NCI-H2196 treated with DMSO at 0.1 percent for 48 hours (cell line): ENCODE measurements around the gene ARFIP1.
"Not testable (repeated sequence)": the region's sequence is repeated elsewhere in the genome, so short reads cannot be mapped to it uniquely, and the experiment has no call there.

Source experiments
- DNase-seq: peaks from one replicate; lab custom pipeline; 2025; ENCODE audit not compliant: unreplicated experiment; lab: John Stamatoyannopoulos, UW

Gene ARFIP1

DNA sequence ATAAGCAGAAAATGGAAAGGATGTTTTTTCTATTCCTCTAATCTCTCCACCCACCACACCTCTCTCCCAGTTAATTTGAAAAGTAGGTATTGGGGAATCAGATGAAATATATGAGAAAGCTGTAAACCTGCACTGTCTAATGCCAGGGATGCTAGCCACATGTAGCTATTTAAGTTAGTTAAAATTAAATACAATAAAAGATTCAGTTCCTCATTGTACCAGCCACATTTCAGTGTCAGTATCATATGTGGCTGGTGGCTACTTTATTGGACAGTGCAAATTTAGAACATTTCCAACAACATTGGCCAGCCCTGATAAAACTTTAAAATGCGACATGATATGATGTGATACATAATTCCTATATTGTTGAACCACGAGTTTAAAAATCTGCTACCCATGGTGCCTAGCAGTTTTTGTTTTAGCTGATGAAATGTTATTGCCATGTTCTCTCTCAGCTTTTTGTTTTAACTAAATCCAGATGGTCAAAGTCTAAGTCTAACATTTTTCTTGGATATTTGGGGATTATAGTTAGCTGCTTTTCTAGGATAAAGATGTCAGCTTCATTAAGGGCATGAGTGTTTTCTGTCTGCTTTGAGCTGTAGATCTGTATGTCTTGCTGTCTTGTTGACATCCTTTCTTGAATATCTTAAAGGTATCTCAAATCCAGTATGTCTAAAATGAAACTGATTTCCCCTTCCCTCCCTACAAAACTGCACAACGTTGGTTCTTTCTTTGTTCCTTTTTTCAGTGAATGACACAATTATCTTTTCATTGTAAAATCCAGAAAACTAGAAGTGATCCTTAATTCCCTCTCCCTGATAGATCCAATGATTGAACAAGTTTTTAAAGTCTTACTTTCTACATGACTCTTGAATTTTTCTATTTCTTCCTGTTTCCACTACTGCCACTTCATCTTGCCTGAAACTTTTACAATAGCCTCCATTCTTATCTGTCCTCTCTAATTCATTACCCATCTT lies 6.2 kb downstream of the ARFIP1 start:
- no peak for DNase-seq

DNA sequence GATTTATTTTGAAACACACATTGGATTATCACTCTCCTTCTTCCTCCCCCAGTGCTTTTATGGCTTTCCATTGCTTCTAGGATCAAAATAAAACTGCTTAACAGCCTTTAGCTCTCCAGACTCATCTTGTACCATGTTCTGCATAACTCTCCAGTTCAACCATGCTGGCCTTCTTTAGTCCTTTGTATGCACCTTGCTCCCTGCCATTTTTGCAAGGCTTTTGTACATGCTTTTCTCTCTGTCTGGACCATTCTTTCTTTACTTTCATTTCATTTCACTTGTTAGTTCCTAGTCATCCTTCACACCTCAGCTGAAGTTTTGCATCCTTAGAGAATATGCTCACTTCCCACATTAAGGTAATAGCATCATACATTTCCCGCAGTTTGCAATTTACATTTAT lies 6.9 kb downstream of the ARFIP1 start:
- DNase-seq, result no peak

DNA sequence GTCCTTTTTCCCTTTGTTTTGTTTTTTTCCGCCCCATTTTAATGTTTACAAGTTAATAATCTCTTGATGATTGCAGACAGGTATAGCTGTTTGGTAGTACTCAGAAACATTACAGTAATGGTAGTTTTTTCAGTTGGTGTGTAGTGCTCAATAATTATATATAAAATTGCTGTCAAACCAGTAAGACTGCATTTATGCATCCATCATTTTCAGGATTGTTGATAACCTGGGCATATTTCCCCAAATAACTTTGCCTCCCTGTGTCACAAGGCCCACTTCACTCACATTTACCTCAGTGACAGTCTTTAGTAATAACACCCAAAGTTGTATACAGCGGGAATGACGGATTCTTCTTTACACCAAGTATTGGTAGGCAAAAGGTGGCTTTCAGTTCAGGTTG lies 16.1 kb downstream of the ARFIP1 start:
- no peak for DNase-seq

DNA sequence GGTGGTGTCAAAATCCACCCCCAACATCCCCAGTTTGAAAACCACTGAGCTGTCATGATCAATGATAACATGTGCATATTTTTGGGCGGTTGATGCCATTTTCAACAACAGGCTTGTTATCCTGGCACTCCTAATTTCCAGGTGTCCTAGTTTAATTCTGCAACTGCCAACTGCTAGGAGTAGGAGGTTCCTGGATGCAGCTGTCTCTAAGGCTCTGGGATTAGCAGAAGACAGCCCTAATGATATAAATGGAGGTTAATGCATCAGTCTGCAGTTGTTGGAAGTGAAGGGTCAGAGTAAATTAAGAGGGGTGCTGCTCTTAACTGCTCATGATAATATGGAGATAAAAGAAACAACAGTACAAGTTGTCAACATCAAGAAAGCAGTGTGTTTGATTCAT lies 23.8 kb downstream of the ARFIP1 start:
- DNase-seq, result no peak

DNA sequence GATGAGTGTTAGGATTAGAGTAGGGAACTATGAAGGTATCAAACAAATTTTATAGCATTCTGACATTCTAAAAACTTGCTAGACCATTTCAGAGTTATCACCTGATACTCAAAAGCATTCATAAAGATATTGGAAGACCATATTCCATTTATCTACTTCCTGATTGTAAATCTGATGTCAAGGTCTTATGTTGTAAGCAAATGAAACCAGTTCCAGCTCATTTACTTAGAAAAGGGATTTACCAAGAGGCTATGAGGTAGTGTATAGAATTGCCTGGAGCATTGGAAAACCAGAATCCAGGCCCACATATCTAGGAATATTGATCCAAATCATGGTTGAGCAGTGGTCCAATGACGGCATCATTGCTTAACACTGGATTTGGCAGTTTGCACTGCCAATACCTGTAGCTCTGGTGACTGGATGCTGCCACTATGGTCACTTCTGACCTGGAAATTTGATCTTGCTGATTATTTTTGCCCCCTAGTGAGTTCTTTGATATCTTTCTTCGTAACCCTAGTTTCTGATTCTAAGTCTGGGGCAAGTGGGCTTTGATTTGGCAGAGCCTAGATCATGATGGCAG lies 25.4 kb downstream of the ARFIP1 start:
- no peak for DNase-seq

DNA sequence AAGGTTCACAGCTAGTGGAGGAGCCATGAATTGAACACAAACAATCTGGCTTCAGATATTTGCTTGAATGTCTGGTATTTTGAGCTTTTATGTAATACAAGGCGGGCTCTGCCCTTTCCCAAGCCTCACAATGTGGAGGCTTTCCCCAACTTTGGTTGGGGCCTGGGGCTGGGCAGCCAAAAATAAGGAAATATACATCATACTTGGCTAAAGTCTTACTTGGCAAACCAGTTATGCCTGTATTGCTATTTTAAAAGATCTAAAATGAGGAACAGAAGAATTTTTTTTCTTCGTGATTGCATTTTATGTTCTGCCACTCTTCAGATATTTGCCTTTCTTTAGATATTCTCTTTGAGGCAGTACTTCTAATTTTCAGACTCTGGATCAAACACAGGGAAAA lies 26.1 kb downstream of the ARFIP1 start:
- no peak for DNase-seq

DNA sequence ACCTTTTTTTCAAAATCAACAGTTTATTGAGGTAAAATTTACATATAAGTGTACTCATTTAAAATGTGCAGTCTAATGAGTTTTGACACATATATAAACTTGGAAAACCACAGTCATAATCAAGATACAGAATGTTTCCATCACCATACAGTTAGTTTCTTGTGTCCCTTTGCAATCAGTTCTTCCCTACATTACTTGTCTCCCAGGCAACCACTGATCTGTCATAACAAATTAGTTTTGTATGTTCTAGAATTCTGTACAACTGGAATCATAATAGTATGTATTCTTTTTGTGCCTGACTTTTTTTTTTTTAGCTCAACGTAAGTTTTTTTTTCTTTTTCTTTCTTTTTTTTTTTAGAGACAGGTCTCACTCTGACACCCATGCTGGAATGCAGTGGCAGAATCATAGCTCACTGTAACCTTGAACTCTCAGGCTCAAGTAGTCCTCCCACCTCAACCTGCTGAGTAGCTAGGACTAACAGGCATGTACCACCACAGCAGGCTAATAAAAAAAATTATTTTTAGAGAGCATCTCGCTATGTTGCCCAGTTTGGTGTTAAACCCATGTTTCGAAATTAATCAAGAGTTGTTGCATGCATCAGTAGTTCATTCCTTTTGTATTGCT lies 26.9 kb downstream of the ARFIP1 start:
- no peak for DNase-seq

DNA sequence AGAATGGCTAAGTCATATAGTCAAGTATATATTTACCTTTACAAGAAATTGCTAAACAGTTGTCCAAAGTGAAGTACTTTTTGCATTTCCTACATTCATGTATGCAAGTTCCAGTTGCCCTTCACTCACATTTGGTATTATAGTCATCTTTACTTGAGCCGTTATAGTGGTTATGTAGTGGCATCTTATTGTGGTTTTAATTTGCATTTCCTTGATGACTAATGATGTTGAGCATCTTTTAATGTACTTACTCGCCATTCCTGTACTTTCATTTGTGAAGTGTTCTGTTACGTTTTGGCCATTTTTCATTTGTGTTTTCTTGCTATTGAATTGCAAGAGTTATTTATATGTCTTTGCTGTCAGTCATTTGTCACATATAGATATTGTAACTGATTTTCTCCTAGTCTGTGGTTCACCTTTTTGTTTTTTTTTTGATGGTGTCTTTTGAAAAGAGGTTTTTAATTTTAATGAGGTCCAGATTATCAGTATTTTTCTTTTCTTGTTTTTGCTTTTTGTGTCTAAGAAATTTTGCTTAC lies 27.6 kb downstream of the ARFIP1 start:
- DNase-seq, result no peak

DNA sequence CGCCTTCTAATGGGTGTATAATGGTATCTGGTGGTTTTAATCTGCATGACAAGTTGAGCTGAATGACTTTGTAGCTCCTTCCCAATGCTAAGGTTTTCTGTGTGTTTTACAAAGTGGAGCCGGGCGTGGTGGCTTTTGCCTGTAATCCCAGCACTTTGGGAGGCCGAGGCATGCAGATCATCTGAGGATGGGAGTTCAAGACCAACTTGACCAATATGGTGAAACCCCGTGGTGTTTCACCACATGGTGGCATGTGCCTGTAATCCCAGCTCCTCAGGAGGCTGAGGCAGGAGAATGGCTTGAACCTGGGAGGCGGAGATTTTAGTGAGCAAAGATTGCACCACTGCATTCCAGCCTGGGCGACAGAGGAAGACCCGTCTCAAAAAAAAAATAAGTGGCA lies 28.9 kb downstream of the ARFIP1 start:
- DNase-seq, result no peak

DNA sequence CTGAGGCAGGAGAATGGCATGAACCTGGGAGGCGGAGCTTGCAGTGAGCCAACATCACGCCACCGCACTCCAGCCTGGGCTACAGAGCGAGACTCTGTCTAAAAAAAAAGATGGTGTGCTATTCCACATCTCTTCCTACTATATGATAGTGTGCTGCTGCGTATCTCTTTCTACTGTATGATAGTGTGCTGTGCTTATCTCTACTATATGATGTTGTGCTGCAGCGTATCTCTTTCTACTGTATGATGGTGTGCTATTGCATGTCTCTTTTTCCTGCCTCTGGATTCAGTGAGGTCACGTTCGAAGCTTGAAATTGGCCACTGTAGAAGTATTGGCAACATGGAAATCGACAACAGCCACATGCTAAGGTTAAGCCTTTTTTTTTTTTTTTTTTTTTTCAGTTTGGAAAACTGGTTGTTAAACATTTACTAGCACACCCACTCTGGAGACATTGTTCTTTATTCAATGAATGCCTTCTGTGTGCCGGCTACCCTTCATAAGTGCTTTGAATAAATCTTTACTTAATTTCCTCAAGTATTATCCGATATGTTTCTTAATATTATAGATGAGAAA lies 31.0 kb downstream of the ARFIP1 start:
- DNase-seq, result no peak

DNA sequence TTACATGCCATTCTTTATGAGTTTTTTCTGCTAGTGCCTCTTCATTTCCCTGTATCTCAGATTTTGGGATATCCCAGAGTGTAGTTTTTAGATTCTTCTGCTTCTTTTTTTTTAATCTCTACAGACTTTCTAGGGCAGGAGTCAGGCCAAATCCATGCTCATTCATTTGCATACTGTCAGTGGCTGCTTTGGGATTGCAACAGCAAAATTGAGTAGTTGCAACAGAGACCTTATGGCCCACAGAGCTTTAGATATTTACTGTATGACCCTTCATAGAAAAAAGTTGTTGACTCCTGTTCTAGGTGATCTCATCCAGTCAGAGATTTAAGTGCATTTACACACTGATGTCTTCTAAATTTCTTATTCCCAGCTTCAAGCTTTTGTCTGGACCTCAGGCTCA lies 35.3 kb downstream of the ARFIP1 start:
- DNase-seq, result no peak

DNA sequence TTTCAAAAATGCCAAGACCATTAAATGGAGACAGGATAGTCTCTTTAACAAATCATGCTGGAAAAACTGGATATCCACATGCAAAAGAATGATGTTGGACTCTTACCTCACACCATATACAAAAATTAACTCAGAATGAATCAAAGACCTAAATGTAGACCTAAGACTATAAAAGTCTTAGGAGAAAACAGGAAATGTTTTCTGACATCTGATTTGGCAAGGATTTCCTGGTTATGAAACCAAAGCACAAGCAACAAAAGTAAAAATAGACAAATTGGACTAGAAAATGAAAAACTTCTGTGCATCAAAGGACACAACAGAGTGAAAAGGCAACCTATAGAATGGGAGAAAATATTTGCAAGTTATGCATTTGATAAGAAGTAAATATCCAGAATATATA lies 37.6 kb downstream of the ARFIP1 start:
- no peak for DNase-seq

DNA sequence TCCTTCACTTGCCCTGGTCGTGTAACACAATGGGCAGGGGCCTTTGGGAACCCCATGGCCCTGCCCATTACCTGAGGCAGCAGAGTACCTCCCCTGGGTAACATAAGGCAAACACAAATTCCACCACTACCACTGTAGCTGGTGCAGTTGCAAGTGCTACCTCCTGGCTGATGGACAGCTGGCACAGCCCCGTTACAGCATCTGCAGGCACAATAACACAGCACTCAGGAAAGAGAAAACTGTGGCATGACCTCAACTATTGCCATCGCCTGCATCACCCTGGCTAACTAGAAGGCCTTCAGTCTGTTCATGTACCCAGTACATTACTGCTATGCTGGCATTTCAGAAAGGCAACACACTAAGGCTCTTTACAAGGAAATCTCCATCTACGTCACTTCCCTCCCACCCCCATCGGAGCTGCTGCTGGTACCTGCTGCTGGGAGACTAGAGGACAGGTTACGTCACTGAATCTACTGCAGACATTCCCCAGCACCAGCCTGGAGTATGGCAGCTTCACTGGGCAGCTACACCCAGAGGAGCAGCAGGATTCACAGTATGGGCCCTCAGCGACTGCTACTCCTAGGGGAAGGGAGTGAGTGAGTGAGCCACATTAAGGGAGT lies 39.4 kb downstream of the ARFIP1 start:
- DNase-seq, result no peak

DNA sequence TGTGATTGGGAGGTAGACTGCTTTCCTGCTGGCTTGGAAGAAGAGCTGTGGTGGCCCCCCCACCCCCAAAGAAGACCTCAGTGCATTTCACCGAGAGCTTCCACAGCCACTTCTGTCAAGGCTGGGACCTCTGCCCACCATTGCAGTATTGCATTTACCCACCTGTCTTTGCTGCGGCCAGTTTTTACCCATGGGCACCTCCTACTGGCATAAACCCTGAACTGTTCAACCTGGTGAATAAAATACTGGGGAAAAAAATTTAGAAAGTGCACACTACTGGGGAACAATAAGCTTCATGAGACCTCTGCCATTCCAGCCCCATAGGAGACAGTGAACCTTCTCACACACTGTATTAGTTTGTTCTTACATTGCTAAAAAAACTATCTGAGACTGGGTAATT lies 40.3 kb downstream of the ARFIP1 start:
- DNase-seq, result no peak

DNA sequence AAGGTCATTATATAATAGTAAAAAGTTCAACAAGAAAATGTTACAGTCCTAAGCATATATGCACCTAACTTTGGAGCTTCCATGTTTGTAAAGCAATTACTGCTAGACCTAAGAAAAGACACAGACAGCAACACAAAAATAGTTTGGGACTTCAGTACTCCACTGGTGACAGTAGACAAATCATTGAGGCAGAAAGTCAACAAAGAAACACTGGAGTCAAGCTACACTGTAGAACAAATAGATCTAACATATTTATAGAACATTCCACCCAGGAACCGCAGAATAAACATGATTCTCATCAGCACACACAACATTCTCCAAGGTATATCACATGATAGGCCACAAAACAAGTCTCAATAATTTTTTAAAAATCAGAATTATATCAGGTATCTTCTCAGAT lies 42.6 kb downstream of the ARFIP1 start:
- no peak for DNase-seq

DNA sequence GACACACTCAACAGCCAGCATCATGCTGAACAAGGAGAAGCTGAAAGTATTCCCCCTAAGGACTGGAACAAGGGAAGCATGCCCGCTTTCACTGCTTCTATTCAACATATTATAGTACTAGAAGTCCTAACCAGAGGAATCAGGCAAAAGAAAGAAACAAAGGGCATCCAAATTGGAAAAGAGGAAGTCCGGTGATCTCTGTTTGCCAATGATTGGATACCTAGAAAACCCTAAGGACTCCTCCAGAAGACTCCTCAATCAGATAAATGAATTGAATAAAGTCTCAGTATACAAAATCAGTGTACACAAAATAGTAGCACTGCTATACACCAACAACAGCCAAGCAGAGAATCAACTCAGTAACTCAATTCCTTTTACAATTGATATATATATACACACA lies 44.8 kb downstream of the ARFIP1 start:
- DNase-seq, result no peak

DNA sequence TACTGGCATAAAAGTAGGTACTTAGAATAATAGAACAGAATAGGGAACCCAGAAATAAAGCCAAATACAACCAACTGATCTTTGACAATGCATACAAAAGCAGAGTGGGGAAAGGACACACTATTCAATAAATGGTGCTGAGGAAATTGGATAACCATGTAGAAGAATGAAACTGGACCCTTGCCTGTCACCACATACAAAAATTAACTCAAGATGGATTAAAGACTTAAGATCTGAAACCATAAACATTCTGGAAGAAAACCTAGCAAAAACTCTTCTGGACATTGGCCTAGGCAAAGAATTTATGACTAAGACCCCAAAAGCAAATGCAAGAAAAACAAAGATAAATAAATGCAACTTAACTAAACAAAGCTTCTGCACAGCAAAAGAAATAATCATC lies 45.6 kb downstream of the ARFIP1 start:
- no peak for DNase-seq

DNA sequence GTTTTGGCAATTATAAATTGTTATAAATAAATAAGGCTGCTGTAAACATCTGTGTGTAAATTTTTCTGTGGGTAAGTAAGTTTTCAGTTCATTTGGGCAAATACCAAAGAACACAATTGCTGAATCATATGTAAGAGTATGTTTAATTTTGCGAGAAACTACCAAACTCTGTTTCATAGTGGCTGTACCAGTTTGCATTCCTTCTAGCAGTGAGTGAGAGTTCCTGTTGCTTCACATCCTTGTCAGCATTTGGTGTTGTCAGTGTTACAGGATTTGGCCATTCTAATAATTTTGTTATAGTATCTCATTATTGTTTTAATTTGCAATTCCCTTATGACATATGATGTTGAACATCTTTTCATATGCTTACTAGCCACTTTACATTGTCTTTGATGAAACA lies 48.4 kb downstream of the ARFIP1 start:
- DNase-seq, result no peak

DNA sequence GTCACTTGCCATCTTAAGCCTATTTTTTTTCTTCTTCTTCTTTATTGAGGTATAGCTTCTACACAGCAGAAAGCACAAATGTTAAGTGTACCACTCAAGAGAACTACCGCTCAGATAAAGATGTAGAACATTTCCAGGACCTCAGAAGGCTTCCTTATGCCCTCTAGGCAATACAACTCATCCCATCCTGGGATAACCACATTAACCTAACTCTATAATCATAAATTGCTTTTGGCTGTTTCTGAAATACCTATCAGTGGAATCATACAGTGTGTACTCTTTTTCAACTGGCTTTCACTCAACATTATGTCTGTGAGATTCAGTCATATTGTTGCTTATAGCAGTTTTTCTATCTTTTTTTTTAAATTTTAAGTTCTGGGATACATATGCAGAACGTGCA lies 51.7 kb downstream of the ARFIP1 start:
- DNase-seq, result no peak

DNA sequence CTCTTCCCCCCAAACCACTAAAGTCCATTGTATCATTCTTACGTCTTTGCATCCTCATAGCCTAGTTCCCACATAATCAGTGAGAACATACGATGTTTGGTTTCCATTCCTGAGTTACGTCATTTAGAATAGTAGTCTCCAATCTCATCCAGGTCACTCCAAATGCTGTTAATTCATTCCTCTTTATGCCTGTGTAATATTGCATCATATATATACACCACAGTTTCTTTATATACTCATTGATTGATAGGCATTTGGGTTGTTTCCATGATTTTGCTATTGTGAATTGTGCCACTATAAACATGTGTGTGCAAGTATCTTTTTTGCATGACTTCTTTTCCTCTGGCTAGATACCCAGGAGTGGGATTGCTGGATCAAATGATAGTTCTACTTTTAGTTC lies 57.2 kb downstream of the ARFIP1 start:
- DNase-seq, result no peak

DNA sequence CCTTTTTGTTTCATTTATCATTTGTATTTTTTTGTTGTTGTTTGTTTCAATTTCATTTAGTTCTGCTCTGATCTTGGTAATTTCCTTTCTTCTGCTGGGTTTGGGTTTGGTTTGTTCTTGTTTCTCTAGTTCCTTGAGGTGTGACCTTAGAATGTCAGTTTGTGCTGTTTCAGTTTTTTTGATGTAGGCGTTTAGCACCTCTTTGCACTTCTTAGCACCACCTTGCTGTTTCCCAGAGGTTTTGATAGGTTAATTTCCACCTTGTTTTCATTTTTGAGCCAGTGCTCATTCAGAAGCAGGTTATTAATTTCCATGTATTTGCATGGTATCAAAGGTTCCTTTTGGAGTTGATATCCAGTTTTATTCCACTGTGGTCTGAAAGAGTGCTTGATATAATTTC lies 60.0 kb downstream of the ARFIP1 start:
- DNase-seq, result not testable (repeated sequence)
